SH-SY5Y (cell line): ENCODE results near the gene TMEM14A.

Experiments
- GATA2 ChIP-seq: IDR thresholded peaks from 2 replicates; pipeline ENCODE4 v1.6.1; 2011; ENCODE audit warnings: mild to moderate bottlenecking, low read depth, low read length
- GATA3 ChIP-seq: IDR thresholded peaks from 2 replicates; pipeline ENCODE4 v1.6.1; 2011; ENCODE audit warnings: low read depth, mild to moderate bottlenecking, low read length, moderate library complexity

DNA sequence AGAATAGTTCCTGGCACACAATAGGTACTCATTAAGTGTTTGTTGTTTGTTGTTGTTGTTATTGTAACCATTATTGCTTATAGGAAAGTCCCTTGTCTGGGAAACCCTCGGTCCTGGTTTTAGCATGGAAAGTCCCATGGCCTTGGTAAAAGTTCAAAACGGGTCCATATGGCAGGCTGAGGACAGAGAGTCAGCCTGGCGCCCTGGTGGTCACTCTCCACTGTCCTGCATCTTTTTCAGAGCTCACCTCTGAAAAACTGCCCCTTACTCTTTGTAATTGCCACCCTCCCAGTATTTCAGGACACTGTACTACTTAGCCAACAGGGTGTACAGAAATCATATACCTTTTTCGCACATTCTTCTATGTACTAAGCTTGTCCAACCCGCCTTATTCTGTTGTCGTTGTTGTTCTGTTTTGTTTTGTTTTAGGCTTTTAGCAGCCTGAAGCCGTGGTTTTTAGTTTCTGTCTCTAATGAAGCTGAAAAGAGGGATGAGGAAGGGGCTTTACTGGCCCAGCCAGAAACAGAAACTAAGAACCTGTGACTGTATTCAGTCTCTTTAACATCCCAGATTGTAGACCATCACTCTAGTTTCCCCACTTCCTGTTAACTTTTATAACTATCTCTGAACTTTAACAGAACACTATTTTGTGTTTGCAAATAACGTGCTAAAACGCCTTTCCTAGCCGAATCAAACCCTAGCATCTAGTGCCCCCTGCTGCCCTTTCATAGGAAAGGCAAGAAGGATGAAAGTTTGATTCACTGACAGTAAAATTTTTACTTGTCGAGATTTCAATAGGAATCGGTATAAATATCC, 7.6 kb upstream of the TMEM14A start:
- TF ChIP-seq GATA2 = no peak
- TF ChIP-seq GATA3 = no peak
